ENCODE results near the gene SUSD5.

SUSD5 gene

DNA sequence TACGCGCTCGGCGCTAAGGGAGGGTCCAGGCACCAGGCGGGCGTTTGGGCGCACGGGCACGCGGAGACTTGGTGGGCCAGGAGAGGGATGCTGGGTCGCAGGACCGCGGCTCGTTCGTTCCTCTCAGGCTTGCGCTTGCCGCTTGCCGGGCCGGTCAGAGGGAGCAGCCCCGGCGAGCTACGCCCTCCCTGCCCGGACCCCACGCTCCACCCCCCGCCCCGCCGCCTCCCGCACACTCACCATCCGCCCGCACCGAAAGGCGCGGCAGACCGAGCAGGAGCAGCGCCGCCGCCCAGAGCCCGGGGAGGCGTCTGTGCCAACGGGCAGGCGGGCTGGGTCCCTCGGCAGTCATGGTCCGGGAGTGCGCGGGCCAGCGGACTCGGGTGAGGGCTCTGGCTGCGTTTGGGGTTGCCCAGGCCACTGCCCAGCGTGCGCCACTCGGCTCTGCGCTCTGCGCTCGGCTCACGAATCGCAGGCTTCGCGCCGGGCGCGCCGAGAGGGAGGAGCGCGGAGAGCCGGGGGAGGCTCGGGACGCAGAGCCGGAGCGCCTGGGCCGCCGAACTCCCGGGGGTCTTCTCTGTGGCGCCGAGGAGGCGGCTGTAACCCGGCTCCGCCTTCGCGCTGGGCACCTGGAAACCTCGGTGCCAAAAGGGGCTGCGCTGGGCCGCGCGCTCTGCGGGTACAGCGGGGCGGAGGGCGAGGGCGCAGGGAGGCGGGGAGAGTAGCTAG lies at the start of gene SUSD5:
Gene SUSD5, minus strand, starts transcription at position 365 of the 729 bp plus-strand sequence. Its CDS starts 13 bp downstream, at position 352.
- DNase-seq = no peak

DNA sequence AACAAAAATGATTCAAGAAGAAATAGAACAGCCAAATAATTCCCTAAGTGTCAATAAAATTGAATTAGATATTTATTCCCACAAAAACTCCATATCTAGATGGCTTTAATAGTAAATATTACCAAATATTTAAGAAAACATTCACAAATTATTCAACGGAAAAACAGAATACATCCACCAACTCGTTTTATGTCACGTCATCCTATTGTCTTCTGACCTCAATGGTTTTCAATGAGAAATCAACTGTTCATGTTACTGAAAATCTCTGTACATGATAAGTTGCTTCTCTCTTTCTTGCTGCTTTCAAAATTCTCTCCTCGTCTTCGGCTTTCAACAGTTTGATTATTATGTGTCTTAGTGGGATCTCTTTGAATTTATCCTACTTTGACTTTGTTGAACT lies 41.5 kb upstream of the SUSD5 start:
- DNase-seq = no peak

DNA sequence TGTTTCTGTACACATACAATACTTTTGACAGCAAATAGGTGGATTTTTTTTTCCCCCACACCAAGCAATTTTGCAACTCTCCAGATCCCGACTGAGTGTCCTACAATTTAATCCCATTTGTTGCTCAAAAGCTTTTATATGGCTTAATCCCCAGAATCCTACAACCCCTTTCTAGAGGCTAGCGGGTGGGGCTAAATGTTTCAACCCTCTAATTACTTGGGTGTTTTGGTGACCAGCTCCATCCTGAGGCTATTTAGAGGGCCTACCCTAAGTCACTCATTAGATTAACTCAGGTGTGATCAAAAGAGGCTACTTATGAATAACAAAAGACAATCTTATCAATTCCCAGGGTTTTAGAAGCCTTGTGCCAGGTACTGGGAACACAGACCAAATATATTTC lies 37.6 kb upstream of the SUSD5 start:
- DNase-seq = no peak

DNA sequence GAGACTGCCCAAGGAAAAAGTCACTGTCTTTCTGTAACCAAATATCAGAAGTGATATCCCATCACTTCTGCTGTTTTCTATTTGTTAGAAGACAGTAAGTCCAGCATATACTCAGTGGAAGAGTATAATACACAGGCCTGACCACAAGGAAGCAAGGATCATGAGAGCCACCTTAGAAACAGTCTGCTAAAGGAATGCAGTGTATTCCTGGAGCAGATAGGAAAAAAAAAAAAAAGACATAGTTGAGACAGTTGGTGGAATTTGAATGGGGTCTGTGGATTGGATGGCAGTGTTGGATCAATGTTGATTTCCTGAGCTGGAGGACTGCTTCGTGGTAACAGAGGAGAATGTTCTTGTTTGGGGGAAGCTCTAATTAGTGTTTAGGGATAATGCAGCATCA lies 32.1 kb upstream of the SUSD5 start:
- no peak for DNase-seq

DNA sequence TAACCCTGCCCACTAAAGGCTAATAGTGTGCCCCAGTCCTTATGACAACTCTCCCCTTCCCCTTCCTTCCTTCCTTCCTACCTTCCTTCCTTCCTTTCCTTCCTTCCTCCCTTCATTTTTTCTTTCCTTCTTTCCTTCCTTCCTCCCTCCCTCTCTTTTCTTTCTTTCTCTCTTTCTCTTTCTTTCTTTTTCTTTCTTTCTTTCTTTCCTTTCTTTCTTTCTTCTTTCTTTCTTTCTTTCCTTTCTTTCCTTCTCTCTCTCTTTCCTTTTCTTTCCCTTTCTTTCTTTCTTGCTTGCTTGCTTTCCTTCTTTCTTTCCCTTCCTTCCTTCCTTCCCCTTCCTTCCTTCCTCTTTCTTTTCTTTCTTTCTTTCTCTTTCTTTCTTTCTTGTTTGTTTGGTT lies 28.2 kb upstream of the SUSD5 start:
- no peak for DNase-seq

DNA sequence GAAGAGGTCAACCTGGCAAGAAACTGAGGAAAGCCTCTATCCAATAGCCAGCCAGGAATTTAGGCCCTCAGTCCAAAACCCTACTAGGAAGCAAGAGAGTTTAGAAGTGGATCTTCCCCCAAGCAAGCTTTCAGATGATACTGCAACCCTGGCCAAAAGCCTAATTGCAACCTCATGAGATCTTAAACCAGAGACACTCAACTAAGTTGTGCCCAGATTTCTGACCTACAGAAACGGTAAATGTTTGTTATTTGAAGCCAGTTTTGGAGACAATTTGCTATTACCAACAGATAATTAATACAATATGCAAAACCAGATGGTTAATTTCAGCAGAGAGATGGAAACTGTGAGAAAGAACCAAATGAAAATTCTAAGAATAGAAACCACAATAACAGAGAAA lies 21.7 kb upstream of the SUSD5 start:
- DNase-seq = no peak

DNA sequence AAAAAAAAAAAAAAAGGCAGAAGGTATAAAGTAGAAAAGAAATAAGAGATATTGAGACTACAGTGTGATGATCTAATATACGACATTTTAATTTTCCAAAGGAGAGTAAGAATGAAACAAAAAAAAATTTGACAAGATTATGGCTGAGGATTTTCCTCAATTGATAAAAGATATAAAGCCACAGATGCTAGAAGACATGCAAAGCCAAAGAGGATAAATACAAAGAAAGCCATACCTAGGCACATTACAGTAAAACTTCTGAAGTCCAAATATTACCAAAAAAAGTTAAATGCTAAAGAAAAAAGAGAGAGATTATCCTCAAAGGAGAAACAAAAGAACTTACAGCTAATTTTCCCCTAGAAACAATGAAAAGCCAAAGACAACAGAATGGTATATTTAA lies 20.3 kb upstream of the SUSD5 start:
- no peak for DNase-seq

DNA sequence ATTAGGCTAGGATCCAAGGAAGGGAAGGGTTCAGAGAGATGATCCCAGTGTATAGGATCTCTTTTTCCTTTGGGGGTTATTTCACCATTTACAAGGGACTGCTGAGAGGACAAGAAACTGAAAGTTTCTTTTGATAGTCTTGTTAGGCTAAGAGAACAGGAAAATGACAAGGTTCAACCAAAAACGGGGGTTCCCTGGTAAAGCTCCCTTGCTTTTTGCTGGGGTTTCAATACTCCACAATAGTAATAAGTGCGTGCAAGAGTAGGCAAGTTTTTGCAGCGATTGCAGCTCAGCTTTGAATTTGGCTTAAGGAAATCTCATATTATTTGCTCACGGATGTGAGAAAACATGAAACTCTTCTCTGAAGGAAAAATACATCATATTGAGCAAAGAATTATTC lies 18.8 kb upstream of the SUSD5 start:
- no peak for DNase-seq

DNA sequence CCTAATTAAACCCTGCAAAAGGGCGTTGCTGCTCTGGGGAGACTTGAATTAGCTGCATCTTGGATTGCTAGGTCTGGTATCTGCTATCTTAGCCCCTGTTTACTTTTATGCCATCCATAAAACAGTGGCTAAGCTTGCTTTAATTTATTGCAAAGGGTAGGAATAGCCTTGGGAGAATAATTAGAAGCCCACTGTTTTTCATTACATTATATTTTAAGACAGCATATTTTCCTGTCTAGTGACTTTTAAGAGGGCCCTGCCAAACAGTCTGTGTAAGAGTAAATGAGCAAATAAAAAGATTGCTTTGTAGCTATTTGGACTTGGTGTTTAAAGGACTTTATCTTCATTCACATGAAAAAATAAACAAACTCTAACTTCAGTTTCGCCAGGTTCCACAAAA lies 17.4 kb upstream of the SUSD5 start:
- DNase-seq = no peak

DNA sequence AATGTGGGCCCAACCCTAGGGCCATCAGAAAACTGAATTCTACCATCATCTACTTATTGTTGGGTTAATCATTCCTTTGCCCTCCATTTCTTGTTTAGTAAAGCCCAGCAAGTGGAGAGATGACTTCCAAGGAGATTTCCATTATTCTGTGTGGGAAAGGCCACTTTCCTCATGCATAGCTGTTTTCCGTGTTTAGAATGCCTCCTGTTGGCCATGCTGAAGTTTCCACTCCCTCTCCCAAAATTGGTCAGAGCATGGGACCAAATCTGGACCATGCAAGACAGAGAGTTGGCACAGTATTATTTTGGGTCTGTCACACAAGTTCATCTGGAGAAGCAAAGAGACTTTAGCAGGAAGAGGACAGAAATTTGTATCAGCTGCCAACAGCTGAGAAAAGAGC lies 15.3 kb upstream of the SUSD5 start:
- DNase-seq = no peak

DNA sequence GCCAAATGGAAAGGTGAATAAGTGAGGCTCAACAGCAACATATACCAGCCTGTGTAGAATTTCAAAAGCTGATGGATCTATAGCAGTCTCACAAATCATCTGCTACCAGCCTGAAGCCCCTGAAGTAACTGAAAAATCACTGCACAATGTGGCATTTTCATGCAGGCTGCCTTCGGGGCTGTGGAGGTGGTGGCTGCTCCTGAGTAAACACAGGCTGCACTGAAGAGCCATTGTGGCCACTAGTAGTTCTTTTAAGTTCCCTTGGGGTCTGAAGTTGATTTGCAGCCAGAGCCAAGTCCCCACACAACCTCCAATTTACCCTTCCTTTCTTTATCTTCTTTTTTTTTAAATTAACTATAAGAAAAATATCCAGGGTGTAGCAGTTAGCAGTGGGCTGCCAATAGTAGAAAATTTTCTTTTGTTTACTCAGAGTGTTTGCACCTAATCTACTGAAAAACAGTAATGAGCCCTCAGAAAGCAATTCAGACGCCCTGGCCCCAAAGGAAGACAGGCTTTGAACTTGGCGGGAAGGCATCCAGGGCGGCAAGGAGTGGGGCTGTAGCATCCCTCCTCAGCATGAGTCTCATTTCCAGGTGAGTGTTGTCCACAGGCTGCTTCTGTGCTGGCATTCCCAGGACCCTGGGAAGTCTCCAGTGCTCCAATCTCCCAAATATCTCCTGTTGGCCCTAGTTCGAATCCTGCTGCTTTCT lies 13.3 kb upstream of the SUSD5 start:
- DNase-seq = no peak

DNA sequence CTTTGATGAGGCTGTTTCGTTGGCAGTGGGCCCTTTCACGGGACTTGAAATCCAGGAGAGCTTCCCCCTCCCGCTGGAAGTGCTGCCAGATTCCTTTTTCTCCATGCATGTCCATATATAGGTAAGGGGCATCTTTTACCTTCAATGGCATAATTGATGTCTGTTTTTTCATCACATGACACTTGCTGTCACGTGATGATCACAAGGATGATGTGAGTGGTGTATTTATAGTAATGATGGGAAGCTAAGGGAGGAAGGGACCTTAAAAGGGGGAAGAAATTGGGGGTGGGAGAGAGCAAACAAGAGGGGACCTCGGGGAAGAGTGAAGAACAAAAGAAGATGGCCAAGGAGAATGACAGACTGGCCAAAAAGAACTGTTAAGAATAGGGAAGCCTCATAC lies 11.3 kb upstream of the SUSD5 start:
- DNase-seq = no peak

DNA sequence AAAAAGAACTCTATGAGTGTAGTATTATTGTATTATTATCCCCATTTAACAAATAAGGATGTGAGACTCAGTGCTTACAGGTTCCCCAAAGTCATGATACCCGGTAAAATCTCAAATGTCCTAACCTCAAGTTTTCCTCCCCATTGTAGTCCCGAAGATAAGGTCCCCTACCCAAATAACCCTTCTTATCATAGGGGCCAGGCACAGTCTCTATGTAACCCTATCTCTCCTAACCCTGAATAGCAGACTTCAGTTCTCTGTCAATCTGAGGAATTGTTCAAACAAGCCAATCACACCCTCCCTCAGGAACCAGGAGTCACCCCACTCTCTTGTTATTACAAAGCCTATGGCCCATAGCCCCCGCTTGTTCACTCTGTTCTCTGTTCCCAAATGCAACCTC lies 10.5 kb upstream of the SUSD5 start:
- DNase-seq = no peak

DNA sequence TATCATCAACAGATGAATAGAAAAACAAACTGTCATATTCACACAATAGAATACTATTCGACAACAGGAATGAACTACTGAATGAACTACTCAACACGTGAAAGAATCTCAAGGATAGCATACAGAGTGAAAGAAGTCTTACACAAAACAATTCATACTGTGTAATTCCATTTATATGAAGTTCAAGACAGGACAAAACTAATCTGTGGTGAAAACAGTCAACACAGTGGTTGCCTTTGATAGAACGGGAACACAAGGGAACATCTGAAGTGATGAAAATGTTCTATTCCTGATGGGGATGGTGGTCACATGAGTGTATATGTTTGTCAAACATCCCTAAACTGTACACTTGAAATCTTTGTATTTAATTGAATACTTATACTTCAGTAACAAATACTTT lies 2.6 kb upstream of the SUSD5 start:
- no peak for DNase-seq

DNA sequence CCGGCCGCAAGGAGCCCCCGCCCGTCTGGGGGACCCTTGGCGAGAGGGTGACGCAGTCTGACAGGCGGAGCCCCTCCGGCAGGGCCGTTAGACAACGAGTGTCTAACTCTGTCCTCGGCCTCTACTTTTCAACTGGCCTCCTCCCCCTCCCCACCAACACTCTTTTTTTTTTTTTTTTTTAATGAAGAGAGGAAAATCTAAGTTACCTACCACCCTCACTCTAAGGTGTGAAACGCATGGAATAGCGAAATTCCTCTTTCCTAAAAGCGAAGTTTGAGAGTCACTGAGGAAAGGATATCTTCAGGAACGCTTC lies 521 bp upstream of the SUSD5 start:
- DNase-seq = no peak

DNA sequence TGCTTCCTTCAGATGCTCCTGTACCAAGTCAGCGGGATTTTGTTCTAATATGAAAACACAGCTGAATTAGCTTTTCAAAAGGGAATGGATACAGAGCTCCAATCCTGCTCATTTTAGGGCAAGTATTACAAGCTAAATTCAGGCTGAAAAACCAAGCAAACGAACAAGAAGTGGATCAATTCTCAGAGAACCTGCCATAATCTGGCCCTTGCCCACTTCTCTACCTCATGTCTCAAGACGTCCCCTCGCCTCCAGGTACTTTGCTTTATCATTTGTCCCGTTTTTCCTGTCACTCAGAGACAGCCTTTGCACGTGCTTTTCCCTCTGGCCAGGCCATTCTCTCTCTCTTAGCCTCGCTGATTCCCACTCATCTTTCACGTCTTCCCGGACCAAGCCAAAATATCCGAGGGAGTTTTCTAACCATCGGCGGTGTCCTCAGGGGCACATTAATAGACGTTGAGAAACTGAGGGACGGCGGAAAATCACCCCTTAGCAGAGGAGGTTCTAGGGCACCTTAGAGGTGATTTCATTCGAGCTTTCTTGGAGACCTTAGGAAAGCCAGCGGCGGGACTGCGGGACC lies 654 bp downstream of the SUSD5 start:
- no peak for DNase-seq

DNA sequence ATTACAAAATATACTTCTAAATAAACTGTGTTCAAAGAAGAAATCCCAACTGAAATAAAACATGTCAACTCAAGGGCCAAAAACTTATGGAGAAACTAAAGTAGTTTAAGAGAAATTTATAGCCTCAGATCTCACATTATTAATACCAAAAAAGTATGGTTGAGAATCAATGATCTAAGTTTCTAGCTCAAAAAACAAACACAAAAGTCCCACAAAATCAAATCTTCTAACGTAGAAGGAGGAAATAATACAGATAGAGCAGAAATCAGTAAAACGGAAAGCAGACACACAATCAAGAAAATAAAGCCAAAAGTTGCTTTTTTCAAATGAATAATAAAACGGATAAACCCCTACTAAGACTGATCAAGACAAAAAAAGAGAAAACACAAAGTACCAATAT lies 2.9 kb downstream of the SUSD5 start:
- DNase-seq = no peak

DNA sequence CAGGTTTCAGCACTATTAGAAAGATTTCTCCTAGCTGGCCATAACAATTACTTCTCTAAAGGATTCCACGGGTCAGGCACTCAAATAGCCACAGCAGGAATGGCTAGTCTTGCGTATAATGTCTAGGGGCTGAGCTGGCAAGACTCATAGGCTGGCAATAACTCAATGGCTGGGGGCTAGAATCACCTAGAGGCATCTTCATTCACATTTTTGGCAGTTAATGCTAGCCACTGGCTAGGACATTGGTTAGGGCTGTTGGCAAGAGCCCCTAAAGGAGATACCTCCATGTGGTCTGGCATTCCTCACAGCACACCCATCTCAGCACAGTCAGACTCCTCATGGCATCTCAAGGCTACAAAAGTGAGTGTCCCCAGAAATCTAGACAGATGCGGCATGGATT lies 6.2 kb downstream of the SUSD5 start:
- DNase-seq = no peak

DNA sequence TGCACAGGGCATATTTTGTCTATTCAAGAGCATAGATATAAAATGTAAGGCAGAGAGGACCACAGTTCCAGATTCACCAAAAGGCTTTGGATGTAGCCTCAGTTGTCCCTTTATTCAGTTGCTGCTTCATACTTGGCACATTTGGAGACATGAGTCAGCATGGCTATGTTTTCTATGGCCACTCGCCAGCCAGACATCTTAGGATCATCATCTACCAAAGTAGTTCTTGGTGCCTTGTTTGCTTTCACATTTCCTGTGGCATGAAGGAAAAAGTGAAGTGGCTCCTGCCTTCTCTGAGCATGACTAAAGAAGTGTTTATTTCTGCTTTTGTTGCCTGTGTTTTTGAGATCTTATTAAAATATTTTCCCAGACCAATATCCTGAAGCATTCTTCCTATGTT lies 7.2 kb downstream of the SUSD5 start:
- DNase-seq = no peak

DNA sequence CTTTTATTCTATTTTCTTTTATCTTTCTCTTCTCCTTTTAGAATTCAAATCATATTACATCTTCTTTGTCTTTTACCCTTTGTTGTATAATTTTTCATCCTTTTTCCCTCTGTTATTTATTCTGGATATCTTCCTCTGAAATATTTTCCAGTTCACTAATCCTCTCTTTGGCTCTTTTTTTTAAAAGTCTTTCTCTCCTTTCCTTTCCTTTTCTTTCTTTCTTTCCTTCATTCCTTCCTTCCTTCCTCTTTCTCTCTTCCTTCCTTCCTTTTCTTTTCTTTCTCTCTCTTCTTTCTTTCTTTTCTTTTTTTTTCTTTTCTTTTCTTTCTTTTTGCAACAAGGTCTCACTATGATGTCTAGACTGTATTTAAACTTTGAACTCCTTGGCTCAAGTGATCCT lies 9.3 kb downstream of the SUSD5 start:
- DNase-seq = no peak

DNA sequence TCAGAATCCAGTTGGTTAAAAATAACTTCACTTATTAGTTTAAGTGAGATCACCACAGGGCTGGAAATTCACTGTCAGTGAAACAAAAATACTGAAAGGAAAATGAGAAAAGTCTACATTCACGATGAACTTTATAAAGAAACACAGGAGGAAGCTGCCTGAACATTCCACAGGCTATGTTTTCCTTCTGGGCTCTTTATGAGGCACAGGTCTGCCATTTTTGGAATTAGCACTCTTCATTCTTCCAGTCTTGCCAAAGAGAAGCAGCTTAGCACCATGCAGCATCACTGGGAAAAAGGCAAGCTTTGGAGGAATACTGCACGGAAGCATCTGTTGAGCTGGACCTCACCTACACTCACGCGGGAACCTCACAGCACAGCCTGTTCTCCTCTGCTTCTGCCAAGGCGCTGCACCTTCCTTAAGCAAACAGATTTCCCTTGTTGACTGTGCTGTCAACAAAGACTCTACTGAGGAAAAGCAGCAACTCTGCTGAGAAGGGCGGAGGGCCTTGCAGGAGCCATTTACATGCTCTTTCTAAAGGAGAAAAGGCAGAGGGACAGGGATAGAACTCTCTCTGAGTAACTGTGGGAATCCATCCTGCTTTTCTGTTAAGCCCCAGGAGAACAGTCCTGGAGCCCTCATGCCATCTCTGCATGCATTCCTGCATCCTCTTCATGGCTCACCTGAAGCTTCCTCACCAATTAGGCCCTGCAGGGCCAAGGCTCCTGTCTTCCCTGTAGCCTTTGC lies 15.7 kb downstream of the SUSD5 start:
- DNase-seq = no peak

DNA sequence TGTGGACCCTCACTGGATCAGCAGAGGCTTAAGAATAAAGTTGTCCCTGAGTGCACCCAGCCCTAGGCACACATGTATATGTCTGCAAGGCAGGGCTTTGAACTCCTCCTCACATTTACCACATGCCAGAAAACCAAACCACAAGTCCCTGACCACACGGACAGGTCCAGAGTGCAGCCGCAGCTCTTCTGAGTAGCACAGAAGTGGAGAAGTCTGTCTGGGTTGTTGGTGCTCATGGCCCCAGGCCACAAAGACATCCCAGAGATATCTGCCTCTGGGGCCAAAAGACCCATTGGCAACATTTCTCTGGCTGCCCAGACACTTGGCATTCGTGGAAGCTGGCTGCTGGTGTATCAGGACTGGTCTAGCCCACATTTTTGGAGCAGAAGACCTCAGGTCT lies 17.4 kb downstream of the SUSD5 start:
- no peak for DNase-seq

DNA sequence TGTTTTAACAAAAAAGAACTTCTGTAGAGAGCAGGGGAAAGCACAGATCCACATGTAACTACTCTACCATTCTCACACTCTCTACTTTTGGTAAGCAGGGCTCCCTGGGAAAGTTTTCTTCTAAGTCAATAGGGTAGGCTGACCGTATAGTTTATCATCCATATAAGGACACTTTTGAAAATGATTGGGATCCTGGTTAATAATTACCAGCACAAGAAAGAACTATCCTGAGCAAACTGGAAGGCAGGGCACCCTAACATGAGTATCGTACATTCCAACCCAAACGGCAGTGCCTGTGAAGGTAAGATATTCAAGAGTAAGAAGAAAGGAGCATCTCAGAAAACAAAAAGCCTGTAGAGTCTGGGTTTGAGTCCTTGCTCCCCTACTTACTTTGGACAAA lies 22.1 kb downstream of the SUSD5 start:
- DNase-seq = no peak

DNA sequence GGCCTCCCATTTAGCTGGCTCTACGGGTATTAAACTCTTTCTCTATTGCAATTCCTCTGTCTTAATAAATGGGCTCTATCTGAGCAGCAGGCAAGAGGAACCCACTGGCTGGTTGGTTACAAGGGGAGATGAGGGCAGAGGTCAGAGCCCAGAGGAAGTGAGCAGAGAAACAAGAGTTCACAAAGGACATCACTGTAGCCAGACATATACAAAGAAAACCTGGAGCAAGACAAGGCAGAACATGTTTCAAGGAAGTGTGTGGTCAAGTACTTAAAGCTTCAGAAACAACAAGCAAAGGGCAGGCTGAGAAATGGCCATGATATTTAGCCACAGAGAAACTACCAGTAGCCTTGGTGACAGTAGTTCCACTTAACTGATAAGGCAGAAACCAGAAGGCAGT lies 24.3 kb downstream of the SUSD5 start:
- no peak for DNase-seq
